Measurements from ENCODE around the gene ZBTB17. TPM values are rescaled to one million over a fixed set of nuclear protein-coding genes. Genes with fewer than 3 reads are reported as not detected.

The ZBTB17 gene
- total RNA-seq, 1 experiment from 2014 or later, result 44.2 TPM

DNA sequence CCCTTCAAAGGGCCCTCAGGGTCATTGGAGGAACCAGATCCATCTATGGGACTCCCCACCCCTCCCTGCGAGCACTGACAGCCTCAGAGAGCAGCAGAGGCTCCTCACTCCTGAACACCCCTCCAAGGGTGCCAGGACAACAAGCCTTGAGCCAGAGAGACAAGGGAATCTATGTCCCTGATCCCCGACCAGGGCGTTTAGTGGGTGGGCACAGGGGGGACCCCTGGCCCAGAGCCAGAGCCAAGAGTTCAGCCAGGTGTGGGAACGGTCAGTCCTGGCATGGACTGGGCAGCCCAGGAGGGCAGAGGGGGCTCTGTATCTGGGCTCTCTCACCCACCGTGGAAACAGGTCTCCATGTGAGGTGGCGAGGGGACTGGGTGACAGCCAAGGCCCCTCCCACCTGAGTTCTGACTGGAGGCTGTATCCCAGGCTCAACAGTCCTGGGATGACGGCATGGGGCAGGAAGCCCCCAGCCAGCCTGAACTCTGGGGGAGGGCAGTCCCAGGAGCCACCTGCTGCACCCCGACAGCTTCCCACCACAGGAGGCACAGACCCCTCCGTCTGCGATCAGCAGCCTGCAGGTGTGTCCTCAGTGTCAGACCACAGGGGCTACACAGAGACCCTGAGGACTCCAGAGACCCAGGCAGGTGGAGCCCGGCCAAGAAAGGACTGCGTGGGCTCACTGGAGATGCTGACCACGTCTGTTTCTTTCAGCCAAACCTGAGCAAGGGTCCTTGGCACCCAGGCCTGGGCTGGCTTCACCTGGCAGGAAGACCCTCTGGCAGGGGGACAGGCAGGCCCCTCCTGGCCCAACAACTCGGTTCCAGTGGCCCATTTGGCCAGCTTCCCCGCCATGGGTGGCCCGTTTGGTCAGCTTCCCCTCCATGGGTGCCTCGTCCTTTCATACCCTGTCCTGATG is 16.9 kb upstream of the ZBTB17 start:
- Histone ChIP-seq H3K9me3 (ENCODE audit: low read length) (no peaks in the 10 kb centered on the region), H3K4me1 (ENCODE audit: insufficient read depth, low read length) (no peaks in the 10 kb centered on the region), H3K9ac (ENCODE audit: low read length) (no peak overlapping the region), H3K36me3 (ENCODE audit: low read depth, low read length) (no peaks in the 10 kb centered on the region), H3K79me2 (ENCODE audit: low read length) (no peaks in the 10 kb centered on the region), H2AFZ (ENCODE audit: low read length) (no peak overlapping the region), H4K20me1 (ENCODE audit: low read length) (no peaks in the 10 kb centered on the region), H3K4me3 (ENCODE audit: low read length) (no peak overlapping the region), H3F3A (ENCODE audit: low read length, unreplicated experiment) (no peaks in the 10 kb centered on the region), H3K27me3 (ENCODE audit: low read length) (no peaks in the 10 kb centered on the region), H3K27ac (ENCODE audit: low read length) (no peak overlapping the region), H3K4me2 (ENCODE audit: low read length) (no peak overlapping the region), H3K9me2 (replicated peaks; ENCODE audit: low read length) (no peaks in the 10 kb centered on the region)
- ChIA-PET POLR2A (ENCODE audit: unreplicated experiment) (no interaction called here), CTCF (no interaction called here)
- DNase-seq, result no peak
- ATAC-seq, result no peak
- no peak for TF ChIP-seq EZH2phosphoT487 (IDR thresholded peaks at IDR 0.05; ENCODE audit: borderline replicate concordance, low read length)
- no peak for TF ChIP-seq EZH2 (IDR thresholded peaks at IDR 0.05; ENCODE audit: low read length, unreplicated experiment)
- TF ChIP-seq, protein P1, sequence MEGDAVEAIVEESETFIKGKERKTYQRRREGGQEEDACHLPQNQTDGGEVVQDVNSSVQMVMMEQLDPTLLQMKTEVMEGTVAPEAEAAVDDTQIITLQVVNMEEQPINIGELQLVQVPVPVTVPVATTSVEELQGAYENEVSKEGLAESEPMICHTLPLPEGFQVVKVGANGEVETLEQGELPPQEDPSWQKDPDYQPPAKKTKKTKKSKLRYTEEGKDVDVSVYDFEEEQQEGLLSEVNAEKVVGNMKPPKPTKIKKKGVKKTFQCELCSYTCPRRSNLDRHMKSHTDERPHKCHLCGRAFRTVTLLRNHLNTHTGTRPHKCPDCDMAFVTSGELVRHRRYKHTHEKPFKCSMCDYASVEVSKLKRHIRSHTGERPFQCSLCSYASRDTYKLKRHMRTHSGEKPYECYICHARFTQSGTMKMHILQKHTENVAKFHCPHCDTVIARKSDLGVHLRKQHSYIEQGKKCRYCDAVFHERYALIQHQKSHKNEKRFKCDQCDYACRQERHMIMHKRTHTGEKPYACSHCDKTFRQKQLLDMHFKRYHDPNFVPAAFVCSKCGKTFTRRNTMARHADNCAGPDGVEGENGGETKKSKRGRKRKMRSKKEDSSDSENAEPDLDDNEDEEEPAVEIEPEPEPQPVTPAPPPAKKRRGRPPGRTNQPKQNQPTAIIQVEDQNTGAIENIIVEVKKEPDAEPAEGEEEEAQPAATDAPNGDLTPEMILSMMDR (conservative IDR thresholded peaks at IDR 0.05; ENCODE audit: low read depth, low read length), result no peak
- intact Hi-C loops (cut with micrococcal nuclease), result no loop called here
- BruUV-seq (replicated peaks), result no TSS peak

- ATAC-seq, result no peak
- H3K79me2 ChIP-seq (ENCODE audit: low read length), result no peaks in the 10 kb centered on the region
- H3K4me1 ChIP-seq (ENCODE audit: insufficient read depth, low read length), result no peaks in the 10 kb centered on the region
- ChIA-PET POLR2A (ENCODE audit: unreplicated experiment) (no interaction called here), CTCF (no interaction called here)
- BruUV-seq (replicated peaks), result no TSS peak
- H3K27me3 ChIP-seq (ENCODE audit: low read length), result no peaks in the 10 kb centered on the region
- H3F3A ChIP-seq (ENCODE audit: low read length, unreplicated experiment), result no peaks in the 10 kb centered on the region
- no peaks in the 10 kb centered on the region for H4K20me1 ChIP-seq (ENCODE audit: low read length)
- DNase-seq, result no peak
- H3K9me3 ChIP-seq (ENCODE audit: low read length), result no peaks in the 10 kb centered on the region
- H3K4me2 ChIP-seq (ENCODE audit: low read length), result no peak overlapping the region
- intact Hi-C loops (cut with micrococcal nuclease), result no loop called here
- H3K9me2 ChIP-seq (replicated peaks; ENCODE audit: low read length), result no peaks in the 10 kb centered on the region
- TF ChIP-seq EZH2phosphoT487 (IDR thresholded peaks at IDR 0.05; ENCODE audit: borderline replicate concordance, low read length) (no peak), EZH2 (IDR thresholded peaks at IDR 0.05; ENCODE audit: low read length, unreplicated experiment) (no peak)
- TF ChIP-seq, protein P1 (conservative IDR thresholded peaks at IDR 0.05; ENCODE audit: low read depth, low read length), result no peak
- H2AFZ ChIP-seq (ENCODE audit: low read length), result no peak overlapping the region
- H3K9ac ChIP-seq (ENCODE audit: low read length), result no peak overlapping the region
- H3K27ac ChIP-seq (ENCODE audit: low read length), result no peak overlapping the region
- H3K36me3 ChIP-seq (ENCODE audit: low read depth, low read length), result no peaks in the 10 kb centered on the region
- no peak overlapping the region for H3K4me3 ChIP-seq (ENCODE audit: low read length)
Observed at GRCh38 chr1:15992187-15992553, 16.3 kb upstream of the ZBTB17 start.

Data from PC-3 (cell line).